ENCODE measurements around the gene DUSP9. TPM values are rescaled to one million over a fixed set of nuclear protein-coding genes. Genes with fewer than 3 reads are reported as not detected.

DUSP9 gene
- total and polyA plus RNA-seq, 10 of the 15 experiments (the other 5 are each of a cell fraction or from before 2014, with no cell fraction given), result 0.10 TPM; not detected in 9

- Histone ChIP-seq H3K4me3 (no peak overlapping the region), H3K4me1 (ENCODE audit: control insufficient read depth, insufficient read depth, low read length) (no peaks in the 10 kb centered on the region; the same call in 1 of the 2 replicates), H4K20me1 (ENCODE audit: control insufficient read depth, insufficient read depth) (no peaks in the 10 kb centered on the region), H3K9ac (ENCODE audit: control insufficient read depth, insufficient read depth, low read length) (no peak overlapping the region), H3K79me2 (ENCODE audit: control insufficient read depth, insufficient read depth, low read length) (peaks cover 14% of the 10 kb centered on the region), H3K36me3 (ENCODE audit: control insufficient read depth in 2 of 2, insufficient read depth in 2 of 2, low read length in 1 of 2) (no peaks in the 10 kb centered on the region), H2AFZ (ENCODE audit: control insufficient read depth, low read depth, low read length) (no peak overlapping the region), H3K27ac (ENCODE audit: control insufficient read depth, insufficient read depth) (no peak overlapping the region), H3K27me3 (replicated peaks in 1 of 2; ENCODE audit: control insufficient read depth in 2 of 2, insufficient read depth in 2 of 2, low read length in 1 of 2) (no peaks in the 10 kb centered on the region), H3K9me3 (replicated peaks; ENCODE audit: control insufficient read depth, insufficient read depth, low read length) (no peaks in the 10 kb centered on the region; the same call in 2 of the 3 replicates), H3K4me2 (ENCODE audit: control insufficient read depth, insufficient read depth) (no peak overlapping the region)
- BruUV-seq (replicated peaks), result no TSS peak
- WGBS (ENCODE audit: insufficient coverage, insufficient replicate concordance, low lambda C conversion rate, missing lambda C conversion rate), result 65% methylated on average over 12 of the region's 12 CpGs
- ChIA-PET RAD21 (ENCODE audit: unreplicated experiment) (interaction anchor here (0.6 kb wide), 1 partner anchor 56 kb away, joined by 3 read pairs; no protein-coding TSS in a partner anchor), SMC1A (ENCODE audit: uncharacterized antibody, unreplicated experiment) (no interaction called here), POLR2A (no interaction called here), CTCF (interaction anchor here (4.2 kb wide), 1 partner anchor 7 kb away, joined by 18 read pairs; no protein-coding TSS in a partner anchor)
- ATAC-seq (no peak), FAIRE-seq (no peak), DNase-seq (ENCODE audit: low read depth, low spot score) (no peak)
- intact Hi-C loops (cut with micrococcal nuclease; ENCODE audit: unreplicated experiment) (no loop called here), in situ Hi-C loops (cut with MboI) (loop anchor here (10.0 kb wide), 1 partner anchor 113 kb away; no protein-coding TSS in a partner anchor)
- TF ChIP-seq GATAD2B (conservative IDR thresholded peaks at IDR 0.05; ENCODE audit: low read depth) (no peak), RAD51 (IDR thresholded peaks at IDR 0.05) (no peak), ZBTB11 (CRISPR knock-in tag; IDR thresholded peaks at IDR 0.05) (no peak), MLLT1 (IDR thresholded peaks at IDR 0.05) (no peak), ATF7 (IDR thresholded peaks at IDR 0.05; ENCODE audit: low read depth) (no peak), HDAC6 (IDR thresholded peaks at IDR 0.05; ENCODE audit: unreplicated experiment) (no peak), PML (IDR thresholded peaks at IDR 0.05; ENCODE audit: low read length) (no peak), NFYB (IDR thresholded peaks at IDR 0.05; ENCODE audit: insufficient read depth, low read depth, low read length) (no peak), EGR1 (IDR thresholded peaks at IDR 0.05; ENCODE audit: borderline replicate concordance in 1 of 2, low read depth in 2 of 2, low read length in 2 of 2) (no peak), ZNF207 (IDR thresholded peaks at IDR 0.05; ENCODE audit: borderline replicate concordance) (no peak), USF2 (IDR thresholded peaks at IDR 0.05; ENCODE audit: borderline replicate concordance, low read depth, low read length) (no peak), PBX3 (IDR thresholded peaks at IDR 0.05; ENCODE audit: insufficient replicate concordance, low read depth, low read length) (no peak), CTCF (IDR thresholded peaks at IDR 0.05 in 2 of 3, conservative IDR thresholded peaks at IDR 0.05 in 1 of 3; ENCODE audit: control insufficient read depth in 2 of 3, extremely low read depth in 1 of 3, insufficient read depth in 1 of 3, low read depth in 3 of 3, low read length in 3 of 3) (no peak), IKZF2 (IDR thresholded peaks at IDR 0.05) (no peak)
These were observed 45.4 kb upstream of the DUSP9 start for GRCh38 chrX:153601511-153602110.

Measured in GM12878 (cell line).